ENCODE measurements around the gene ARHGAP25. TPM values are rescaled to one million over a fixed set of nuclear protein-coding genes. Genes with fewer than 3 reads are reported as not detected.

ARHGAP25 gene
- total RNA-seq, 1 experiment from 2014 or later, result 0.27 TPM

DNA sequence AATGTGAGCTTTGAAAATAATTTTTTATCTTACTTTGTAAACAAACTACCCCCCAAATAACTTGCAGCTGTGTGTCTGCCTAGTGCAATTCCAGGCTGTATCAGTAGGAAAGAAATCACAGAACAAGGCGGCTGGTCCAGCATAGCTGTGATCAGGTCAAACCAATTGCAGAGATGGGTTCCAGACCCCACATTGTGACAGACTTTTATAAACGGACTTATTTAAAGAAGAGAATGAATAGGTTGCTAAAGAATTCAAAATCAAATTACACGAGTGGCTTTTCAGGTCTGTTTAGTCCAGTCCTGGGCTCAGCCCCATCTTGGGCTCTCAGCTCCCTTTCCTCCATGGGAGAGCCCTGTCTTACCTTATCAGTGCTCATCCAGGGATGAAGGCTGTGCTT lies 125.5 kb downstream of the ARHGAP25 start:
- ATAC-seq (no peak), DNase-seq (ENCODE audit: low read depth, low spot score) (no peak)
- POLR2A ChIA-PET, result no interaction called here
- H3K4me3 ChIP-seq (replicated peaks in 1 of 2; ENCODE audit: low read depth in 1 of 2, low read length in 2 of 2), result no peak overlapping the region
- H3K27ac ChIP-seq (ENCODE audit: low read depth, low read length), result no peak overlapping the region
- no peaks in the 10 kb centered on the region for H3K9me3 ChIP-seq (ENCODE audit: control insufficient read depth in 1 of 2, insufficient read depth in 1 of 2, low read depth in 1 of 2, low read length in 2 of 2)
- no peaks in the 10 kb centered on the region for H3K9me2 ChIP-seq (ENCODE audit: insufficient read depth)
- intact Hi-C loops (cut with micrococcal nuclease), result no loop called here
- H2AFZ ChIP-seq (ENCODE audit: low read depth, low read length, poor library complexity, severe bottlenecking), result no peak overlapping the region
- H4K20me1 ChIP-seq (ENCODE audit: insufficient read depth), result no peaks in the 10 kb centered on the region
- RAD21 ChIA-PET (ENCODE audit: low non-redundant PET in 1 of 2, low total read pairs in 2 of 2, uncharacterized antibody in 2 of 2, unreplicated experiment in 2 of 2), result no interaction called here
- no peak for TF ChIP-seq REST (IDR thresholded peaks at IDR 0.05; ENCODE audit: low read depth)
- TF ChIP-seq ZFX (IDR thresholded peaks at IDR 0.05), result no peak
- TF ChIP-seq ATF3 (IDR thresholded peaks at IDR 0.05), result no peak
- TF ChIP-seq CBX3 (IDR thresholded peaks at IDR 0.05; ENCODE audit: low read depth), result no peak
- peaks cover 28% of the 10 kb centered on the region; the same call in 1 of the 2 replicates for H3K27me3 ChIP-seq (ENCODE audit: insufficient read depth, low read length)
- BruUV-seq (replicated peaks), result no TSS peak
- H3K9ac ChIP-seq (ENCODE audit: low read length), result no peak overlapping the region
- H3K4me2 ChIP-seq (ENCODE audit: low read length), result no peak overlapping the region
- CTCF ChIA-PET, result no interaction called here
- no peaks in the 10 kb centered on the region for H3K4me1 ChIP-seq (ENCODE audit: control insufficient read depth in 1 of 2, insufficient read depth in 2 of 2, low read length in 2 of 2)
- no peaks in the 10 kb centered on the region for H3K79me2 ChIP-seq (ENCODE audit: insufficient read depth, low read length)
- no peaks in the 10 kb centered on the region for H3K36me3 ChIP-seq (ENCODE audit: control insufficient read depth in 1 of 2, insufficient read depth in 2 of 2, low read length in 2 of 2)

DNA sequence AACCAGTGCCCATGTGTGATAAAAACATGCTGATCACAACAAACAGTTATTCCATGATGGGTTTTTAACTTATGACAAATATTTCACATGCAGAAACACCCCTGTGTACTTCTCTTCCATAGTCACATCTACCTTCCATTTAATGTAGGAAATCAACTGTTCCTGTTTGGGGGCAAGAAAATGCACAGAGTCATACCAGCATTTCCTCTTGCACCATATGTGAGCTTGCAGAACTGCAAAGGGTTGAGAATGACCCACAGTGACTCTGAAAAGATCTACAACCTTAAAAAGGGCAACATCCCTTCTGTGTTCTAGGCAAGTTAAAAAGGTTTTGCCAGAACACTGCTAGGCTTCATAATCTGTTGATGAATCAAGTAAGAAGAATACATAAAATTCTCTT lies 126.7 kb downstream of the ARHGAP25 start:
- Histone ChIP-seq H3K36me3 (ENCODE audit: control insufficient read depth in 1 of 2, insufficient read depth in 2 of 2, low read length in 2 of 2) (no peaks in the 10 kb centered on the region), H4K20me1 (ENCODE audit: insufficient read depth) (no peaks in the 10 kb centered on the region), H3K27me3 (ENCODE audit: insufficient read depth, low read length) (peaks cover 28% of the 10 kb centered on the region; the same call in 1 of the 2 replicates), H3K9ac (ENCODE audit: low read length) (no peak overlapping the region), H2AFZ (ENCODE audit: low read depth, low read length, poor library complexity, severe bottlenecking) (no peak overlapping the region), H3K9me2 (ENCODE audit: insufficient read depth) (no peaks in the 10 kb centered on the region), H3K4me2 (ENCODE audit: low read length) (no peak overlapping the region), H3K9me3 (ENCODE audit: control insufficient read depth in 1 of 2, insufficient read depth in 1 of 2, low read depth in 1 of 2, low read length in 2 of 2) (no peaks in the 10 kb centered on the region), H3K27ac (ENCODE audit: low read depth, low read length) (no peak overlapping the region), H3K79me2 (ENCODE audit: insufficient read depth, low read length) (no peaks in the 10 kb centered on the region), H3K4me1 (ENCODE audit: control insufficient read depth in 1 of 2, insufficient read depth in 2 of 2, low read length in 2 of 2) (no peaks in the 10 kb centered on the region), H3K4me3 (replicated peaks in 1 of 2; ENCODE audit: low read depth in 1 of 2, low read length in 2 of 2) (no peak overlapping the region)
- DNase-seq (ENCODE audit: low read depth, low spot score), result no peak
- TF ChIP-seq REST (IDR thresholded peaks at IDR 0.05; ENCODE audit: low read depth), result no peak
- no peak for TF ChIP-seq EGR1 (IDR thresholded peaks at IDR 0.05; ENCODE audit: low read depth)
- TF ChIP-seq ZNF274 (IDR thresholded peaks at IDR 0.05; ENCODE audit: low read depth, low read length), result no peak
- no peak for TF ChIP-seq TCF7L2 (IDR thresholded peaks at IDR 0.05; ENCODE audit: borderline replicate concordance, extremely low read depth, insufficient read depth, insufficient read length)
- no peak for TF ChIP-seq YY1 (IDR thresholded peaks at IDR 0.05; ENCODE audit: extremely low read depth, insufficient replicate concordance, low read depth, low read length)
- intact Hi-C loops (cut with micrococcal nuclease), result no loop called here
- CTCF ChIA-PET, result no interaction called here
- POLR2A ChIA-PET, result no interaction called here
- RAD21 ChIA-PET (ENCODE audit: low non-redundant PET in 1 of 2, low total read pairs in 2 of 2, uncharacterized antibody in 2 of 2, unreplicated experiment in 2 of 2), result no interaction called here
- ATAC-seq, result no peak
- BruUV-seq (replicated peaks), result no TSS peak
